Endothelial cell of umbilical vein (primary cell): ENCODE results near the gene LY9. TPM values are rescaled to one million over a fixed set of nuclear protein-coding genes. Genes with fewer than 3 reads are reported as not detected.
"Not testable (repeated sequence)": the region's sequence is repeated elsewhere in the genome, so short reads cannot be mapped to it uniquely, and the experiment has no call there.

ENCODE experiments used
- BruUV-seq: library from RNA; stranded (reverse); fragments of 400-500 nt; replicated peaks from 2 replicates; lab custom pipeline; 2021; lab: Mats Ljungman, UMichigan
- CTCF ChIA-PET: fragments of 300-600, 350-600 bp; sonication (Branson Sonifier 250); formaldehyde crosslinking; loops from one replicate; lab custom pipeline; 2021; ENCODE audit warnings: antibody characterized with exemption, inconsistent platforms; lab: Charles Lee
- POLR2A ChIA-PET: fragments of 300-600, 350-600 bp; sonication (Branson Sonifier 250); formaldehyde crosslinking; loops from one replicate; lab custom pipeline; 2021; ENCODE audit warnings: antibody characterized with exemption, inconsistent platforms; lab: Charles Lee
- DNase-seq: peaks from one replicate; pipeline ENCODE4 v3.0.0-alpha.2; 2011; ENCODE audit warnings: low read depth, low spot score
- FAIRE-seq: peaks from 2 replicates; lab custom pipeline; 2011; peaks lifted over from hg19 to GRCh38; lab: Jason Lieb, UNC
- H2AFZ ChIP-seq: 2 replicates; pipeline ENCODE4 v1.6.0; 2012; ENCODE audit warnings: low read depth, low read length, control low read depth, inconsistent platforms
- H3K27ac ChIP-seq: 2 replicates; pipeline ENCODE4 v1.5.1; 2011; ENCODE audit warnings: low read depth, mild to moderate bottlenecking, control low read depth, low read length, moderate library complexity; ENCODE audit not compliant: insufficient read depth
- H3K27me3 ChIP-seq, 2 experiments: 2 replicates each; pipeline versions ENCODE4 v1.6.0 to v1.6.1; 2011; ENCODE audit warnings: low read length in 2 of 2, mixed read lengths in 1 of 2; ENCODE audit not compliant: control insufficient read depth in 2 of 2, insufficient read depth in 2 of 2
- H3K36me3 ChIP-seq, 2 experiments: 2 replicates in 1 of 2; 3 replicates in 1 of 2; pipeline ENCODE4 v1.5.1; 2011; ENCODE audit warnings: low read length in 2 of 2, mild to moderate bottlenecking in 1 of 2, moderate library complexity in 1 of 2; ENCODE audit not compliant: control insufficient read depth in 2 of 2, insufficient read depth in 2 of 2; ENCODE audit errors: extremely low read depth in 1 of 2
- H3K4me1 ChIP-seq: 3 replicates; pipeline ENCODE4 v1.5.1; 2011; ENCODE audit warnings: mild to moderate bottlenecking, low read length; ENCODE audit not compliant: control insufficient read depth, insufficient read depth; ENCODE audit errors: extremely low read depth
- H3K4me2 ChIP-seq: 2 replicates; pipeline ENCODE4 v1.6.1; 2011; ENCODE audit warnings: low read length, control low read depth, mixed read lengths; ENCODE audit not compliant: insufficient read depth
- H3K4me3 ChIP-seq, 3 experiments: fragments of 200-600 bp in 1 of 3; sonication (generic), shearing (Covaris generic) in 1 of 3; replicated peaks in 1 of 3; 2 replicates each; pipeline ENCODE4 v1.5.1; 2011 to 2016; ENCODE audit warnings: control low read depth in 3 of 3, low read length in 3 of 3, mild to moderate bottlenecking in 2 of 3, inconsistent platforms in 1 of 3, low read depth in 1 of 3, moderate library complexity in 1 of 3; ENCODE audit not compliant: insufficient read depth in 1 of 3
- H3K79me2 ChIP-seq: 2 replicates; pipeline ENCODE4 v1.6.0; 2012; ENCODE audit warnings: low read length, inconsistent platforms; ENCODE audit not compliant: control insufficient read depth, insufficient read depth
- H3K9ac ChIP-seq: replicated peaks from 2 replicates; pipeline ENCODE3; 2011; ENCODE audit warnings: low read length, control low read depth; ENCODE audit not compliant: insufficient read depth; ENCODE audit errors: extremely low read depth
- H3K9me1 ChIP-seq: replicated peaks from 3 replicates; pipeline ENCODE4 v1.6.0; 2011; ENCODE audit warnings: mild to moderate bottlenecking, low read length; ENCODE audit not compliant: control insufficient read depth, insufficient read depth; ENCODE audit errors: extremely low read depth
- H3K9me3 ChIP-seq: replicated peaks from 2 replicates; pipeline ENCODE4 v1.5.1; 2012; ENCODE audit warnings: low read length, inconsistent platforms; ENCODE audit not compliant: control insufficient read depth, insufficient read depth
- H4K20me1 ChIP-seq: replicated peaks from 2 replicates; pipeline ENCODE3; 2011; ENCODE audit warnings: mild to moderate bottlenecking, low read length; ENCODE audit not compliant: control insufficient read depth, insufficient read depth; ENCODE audit errors: extremely low read depth
- EZH2 ChIP-seq: IDR thresholded peaks from 2 replicates; pipeline ENCODE4 v1.6.1; 2012; ENCODE audit warnings: borderline replicate concordance, low read depth, mild to moderate bottlenecking, moderate library complexity, low read length, inconsistent platforms; ENCODE audit not compliant: severe bottlenecking
- FOS ChIP-seq: IDR thresholded peaks from 2 replicates; pipeline ENCODE4 v1.6.1; 2011; ENCODE audit warnings: mild to moderate bottlenecking, low read length, moderate library complexity, borderline replicate concordance; ENCODE audit not compliant: insufficient read depth
- GATA2 ChIP-seq: IDR thresholded peaks from 2 replicates; pipeline ENCODE4 v1.7.0; 2011; ENCODE audit warnings: low read depth, mild to moderate bottlenecking, moderate library complexity, mixed read lengths, low read length; ENCODE audit not compliant: insufficient read length, insufficient read depth
- JUN ChIP-seq: IDR thresholded peaks from 2 replicates; pipeline ENCODE4 v1.6.1; 2011; ENCODE audit warnings: borderline replicate concordance, low read depth; ENCODE audit not compliant: insufficient read length, insufficient read depth
- MYC ChIP-seq: IDR thresholded peaks from one replicate; pipeline ENCODE4 v1.6.1; 2011; ENCODE audit warnings: mild to moderate bottlenecking, low read depth, low read length
- POLR2A ChIP-seq: IDR thresholded peaks from 2 replicates; pipeline ENCODE4 v1.6.1; 2012; ENCODE audit warnings: low read depth, mild to moderate bottlenecking, control low read depth, low read length
- POLR2AphosphoS5 ChIP-seq: IDR thresholded peaks from 2 replicates; pipeline ENCODE4 v1.6.1; 2012; ENCODE audit warnings: low read depth, mild to moderate bottlenecking, control low read depth, low read length, moderate library complexity; ENCODE audit not compliant: insufficient read depth
- dilution Hi-C: fragments of 300-500 bp; cut with MboI; formaldehyde crosslinking; loops from one replicate; pipeline ENCODE4 v1.15.0; 2019; ENCODE audit warnings: low sequenced_read_pairs; ENCODE audit not compliant: extremely low pct_ligation_motif_present
- intact Hi-C: fragments of 100-400 bp; cut with micrococcal nuclease; formaldehyde crosslinking; loops from one replicate; pipeline ENCODE4 v1.10.0; 2022
- polyA plus RNA-seq, 4 experiments: library from polyadenylated mRNA; depleted of rRNA in 3 of 4; stranded (reverse) in 3 of 4; unstranded in 1 of 4; fragments of >200 nt; gene quantifications; 2 replicates each; pipeline versions ENCODE4 v1.2.1 to v1.2.3, GENCODE V29; 2011 to 2012; ENCODE audit warnings: missing spikeins in 1 of 4
- total RNA-seq: library from RNA; stranded (reverse); gene quantifications from 2 replicates; pipeline ENCODE4 v1.2.3, GENCODE V29; 2021
- TF ChIP-seq, protein P1 (sequence below): IDR thresholded peaks from 2 replicates; pipeline ENCODE4 v1.6.1; 2011; ENCODE audit not compliant: insufficient read depth, insufficient read length
- TF ChIP-seq, protein P2 (sequence below), 2 donors: IDR thresholded peaks; 1 replicate in 1 of 2; 2 replicates in 1 of 2; pipeline ENCODE4 v1.5.1; 2011; ENCODE audit warnings: low read length in 2 of 2, mild to moderate bottlenecking in 2 of 2, moderate library complexity in 2 of 2, control low read depth in 1 of 2, inconsistent platforms in 1 of 2, low read depth in 1 of 2; ENCODE audit not compliant: insufficient read depth in 1 of 2; ENCODE audit errors: extremely low read depth in 1 of 2

The LY9 gene
- total and polyA plus RNA-seq, 2 donors (not counting 3 experiments of a cell fraction or from before 2014, with no cell fraction given), result not detected

DNA sequence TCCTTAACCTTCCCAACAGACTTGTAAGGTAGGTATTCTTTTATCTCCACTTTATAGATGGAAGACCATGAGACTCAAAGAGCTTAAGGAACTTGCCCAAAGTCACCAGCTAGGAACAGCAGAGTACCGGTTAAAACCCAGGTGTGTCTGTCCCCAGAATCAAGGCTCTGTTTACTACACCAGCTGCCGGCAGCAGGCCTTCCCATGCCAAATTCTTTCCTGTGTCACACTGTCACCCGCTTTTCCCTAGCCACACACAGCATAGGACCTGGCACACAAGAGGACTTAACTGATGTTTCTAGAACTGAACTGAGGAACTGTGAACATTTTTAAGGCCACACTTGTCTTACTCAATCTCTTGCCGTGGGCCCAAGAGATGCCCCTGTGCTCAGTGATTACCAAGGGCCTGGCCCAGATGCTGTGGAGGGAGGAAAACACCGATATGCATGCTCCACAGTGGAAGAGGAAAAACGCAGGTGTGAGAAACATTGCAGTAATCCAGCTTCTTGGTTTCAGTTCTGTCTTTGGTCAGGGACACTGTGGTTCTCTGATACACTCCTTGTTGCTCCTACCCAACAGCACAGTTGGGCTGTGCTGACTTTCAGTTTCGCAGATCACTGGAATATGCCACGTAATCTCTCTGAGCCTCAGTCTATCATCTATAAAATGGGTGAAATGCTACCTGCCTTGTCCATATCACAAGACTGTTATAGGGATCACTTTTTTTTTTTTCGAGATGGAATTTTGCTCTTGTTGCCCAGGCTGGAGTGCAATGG, 13.9 kb upstream of the LY9 start:
- ChIA-PET POLR2A (no interaction called here), CTCF (interaction anchor here (1.4 to 1.8 kb wide), 2 partner anchors 13 to 27 kb away, joined by 3 to 6 read pairs; no protein-coding TSS in a partner anchor)
- no TSS peak for BruUV-seq
- no peaks in the 10 kb centered on the region for H3K79me2 ChIP-seq
- H4K20me1 ChIP-seq, result no peaks in the 10 kb centered on the region
- intact Hi-C loops (loop anchor here (2.0 kb wide), 1 partner anchor 171 kb away; no protein-coding TSS in a partner anchor), dilution Hi-C loops (no loop called here)
- H3K27ac ChIP-seq, result no peak overlapping the region
- H2AFZ ChIP-seq, result no peak overlapping the region
- H3K27me3 ChIP-seq, result no peaks in the 10 kb centered on the region
- H3K4me3 ChIP-seq, result no peak overlapping the region
- no peaks in the 10 kb centered on the region for H3K9me1 ChIP-seq
- H3K4me1 ChIP-seq, result no peaks in the 10 kb centered on the region
- no peaks in the 10 kb centered on the region for H3K36me3 ChIP-seq
- H3K9me3 ChIP-seq, result no peaks in the 10 kb centered on the region
- DNase-seq (no peak), FAIRE-seq (no peak)
- TF ChIP-seq GATA2 (no peak), EZH2 (no peak), FOS (no peak), MYC (no peak), POLR2AphosphoS5 (no peak), POLR2A (no peak), JUN (no peak)
- TF ChIP-seq, protein P1, sequence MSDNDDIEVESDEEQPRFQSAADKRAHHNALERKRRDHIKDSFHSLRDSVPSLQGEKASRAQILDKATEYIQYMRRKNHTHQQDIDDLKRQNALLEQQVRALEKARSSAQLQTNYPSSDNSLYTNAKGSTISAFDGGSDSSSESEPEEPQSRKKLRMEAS, result no peak
- TF ChIP-seq, protein P2, sequence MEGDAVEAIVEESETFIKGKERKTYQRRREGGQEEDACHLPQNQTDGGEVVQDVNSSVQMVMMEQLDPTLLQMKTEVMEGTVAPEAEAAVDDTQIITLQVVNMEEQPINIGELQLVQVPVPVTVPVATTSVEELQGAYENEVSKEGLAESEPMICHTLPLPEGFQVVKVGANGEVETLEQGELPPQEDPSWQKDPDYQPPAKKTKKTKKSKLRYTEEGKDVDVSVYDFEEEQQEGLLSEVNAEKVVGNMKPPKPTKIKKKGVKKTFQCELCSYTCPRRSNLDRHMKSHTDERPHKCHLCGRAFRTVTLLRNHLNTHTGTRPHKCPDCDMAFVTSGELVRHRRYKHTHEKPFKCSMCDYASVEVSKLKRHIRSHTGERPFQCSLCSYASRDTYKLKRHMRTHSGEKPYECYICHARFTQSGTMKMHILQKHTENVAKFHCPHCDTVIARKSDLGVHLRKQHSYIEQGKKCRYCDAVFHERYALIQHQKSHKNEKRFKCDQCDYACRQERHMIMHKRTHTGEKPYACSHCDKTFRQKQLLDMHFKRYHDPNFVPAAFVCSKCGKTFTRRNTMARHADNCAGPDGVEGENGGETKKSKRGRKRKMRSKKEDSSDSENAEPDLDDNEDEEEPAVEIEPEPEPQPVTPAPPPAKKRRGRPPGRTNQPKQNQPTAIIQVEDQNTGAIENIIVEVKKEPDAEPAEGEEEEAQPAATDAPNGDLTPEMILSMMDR (IDR thresholded peaks at IDR 0.05; ENCODE audit: extremely low read depth in 1 of 2, insufficient read depth in 1 of 2, low read depth in 1 of 2, low read length in 2 of 2), result no peak
- H3K4me2 ChIP-seq, result no peak overlapping the region
- no peak overlapping the region for H3K9ac ChIP-seq

DNA sequence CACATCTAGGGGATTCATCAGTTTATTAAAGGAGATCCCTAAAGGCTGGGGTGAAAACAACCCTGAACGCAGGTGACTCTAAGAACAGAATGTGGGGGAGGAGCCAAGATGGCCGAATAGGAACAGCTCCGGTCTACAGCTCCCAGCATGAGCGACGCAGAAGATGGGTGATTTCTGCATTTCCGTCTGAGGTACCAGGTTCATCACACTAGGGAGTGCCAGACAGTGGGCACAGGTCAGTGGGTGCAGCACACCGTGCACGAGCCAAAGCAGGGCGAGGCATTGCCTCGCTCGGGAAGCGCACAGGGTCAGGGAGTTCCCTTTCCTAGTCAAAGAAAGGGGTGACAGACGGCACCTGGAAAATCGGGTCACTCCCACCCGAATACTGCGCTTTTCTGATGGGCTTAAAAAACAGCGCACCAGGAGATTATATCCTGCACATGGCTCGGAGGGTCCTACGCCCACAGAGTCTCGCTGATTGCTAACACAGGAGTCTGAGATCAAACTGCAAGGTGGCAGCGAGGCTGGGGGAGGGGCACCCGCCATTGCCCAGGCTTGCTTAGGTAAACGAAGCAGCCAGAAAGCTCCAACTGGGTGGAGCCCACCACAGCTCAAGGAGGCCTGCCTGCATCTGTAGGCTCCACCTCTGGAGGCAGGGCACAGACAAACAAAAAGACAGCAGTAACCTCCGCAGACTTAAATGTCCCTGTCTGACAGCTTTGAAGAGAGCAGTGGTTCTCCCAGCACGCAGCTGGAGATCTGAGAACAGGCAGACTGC, 12.8 kb upstream of the LY9 start:
- FAIRE-seq, H3K4me2 ChIP-seq, H3K4me3 ChIP-seq, H3K4me1 ChIP-seq, BruUV-seq, CTCF ChIA-PET, dilution Hi-C loops, H3K27ac ChIP-seq, H3K9me1 ChIP-seq, intact Hi-C loops, H3K79me2 ChIP-seq, H3K9me3 ChIP-seq, H2AFZ ChIP-seq, H3K27me3 ChIP-seq, H4K20me1 ChIP-seq, DNase-seq, POLR2A ChIA-PET, H3K36me3 ChIP-seq, H3K9ac ChIP-seq: not testable (repeated sequence)
